Adipose tissue (tissue), 3 donors: ENCODE measurements around the gene ATXN3. TPM values are rescaled to one million over a fixed set of nuclear protein-coding genes. Genes with fewer than 3 reads are reported as not detected.
A peak's percentile ranks its signal among the peaks of the same experiment; 100 is the strongest.
"Not testable (repeated sequence)": the region's sequence is repeated elsewhere in the genome, so short reads cannot be mapped to it uniquely, and the experiment has no call there.

Experiments
- H3K27ac ChIP-seq: one replicate; pipeline ENCODE4 v1.5.1; 2013; ENCODE audit warnings: low read depth, low read length
- WGBS, 3 donors: extraction: QIAGEN DNeasy Blood & Tissue Kit; methylation state at CpG; one replicate each; pipeline ENCODE4 v1.1.7; 2013; 5-methylcytosine and 5-hydroxymethylcytosine counted together
- polyA plus RNA-seq, 3 donors: library from polyadenylated mRNA; stranded (reverse); fragments of 200-250 nt; gene quantifications; one replicate each; pipeline ENCODE4 v1.2.3, GENCODE V29; 2013
- donor health status: healthy with polysubstance abuse.
- donor health status: Bipolar disorder and iron deficiency.
- donor health status: healthy.

Gene ATXN3
- polyA plus RNA-seq, 3 donors, result 5.0 to 18.6 (median 11.1) TPM

GRCh38 chr14:92099802-92100201 lies 6.6 kb downstream of the ATXN3 start:
- H3K27ac ChIP-seq, result no peak overlapping the region

GRCh38 chr14:92093320-92093719 lies 13.1 kb downstream of the ATXN3 start:
- 47 to 52% (median 50%) methylated on average over 1 of the region's 1 CpG for WGBS, 3 donors

GRCh38 chr14:92088494-92088893 lies 17.9 kb downstream of the ATXN3 start:
- no peak overlapping the region for H3K27ac ChIP-seq
- WGBS, 3 donors, result 76 to 91% (median 87%) methylated on average over 5 of the region's 5 CpGs

More at GRCh38 chr14:92093320-92093719, 13.1 kb downstream of the ATXN3 start:
- H3K27ac ChIP-seq, result no peak overlapping the region

- no peak overlapping the region for H3K27ac ChIP-seq
Observed at GRCh38 chr14:92074555-92074954, 31.8 kb downstream of the ATXN3 start.

GRCh38 chr14:92058006-92058917 lies 48.1 kb downstream of the ATXN3 start:
- no peak overlapping the region for H3K27ac ChIP-seq
- 70 to 83% (median 79%) methylated on average over 9 of the region's 9 CpGs for WGBS, 3 donors

- no peak overlapping the region for H3K27ac ChIP-seq
- 84 to 88% (median 87%) methylated on average over 3 of the region's 3 CpGs for WGBS, 3 donors
Observed at GRCh38 chr14:92049781-92050180, 56.6 kb downstream of the ATXN3 start.

GRCh38 chr14:92049221-92049620 lies 57.2 kb downstream of the ATXN3 start:
- WGBS, 3 donors, result 96 to 99% (median 98%) methylated on average over 12 of the region's 12 CpGs
- not testable (repeated sequence) for H3K27ac ChIP-seq

- not testable (repeated sequence) for H3K27ac ChIP-seq
- WGBS, 3 donors, result 91 to 99% (median 92%) methylated on average over 7 of the region's 7 CpGs
Observed at GRCh38 chr14:92045904-92046303, 60.5 kb downstream of the ATXN3 start.

- H3K27ac ChIP-seq, result not testable (repeated sequence)
- WGBS, 3 donors, result 86 to 95% (median 87%) methylated on average over 2 of the region's 2 CpGs
Observed at GRCh38 chr14:92041766-92042165, 64.6 kb downstream of the ATXN3 start.

- WGBS, 3 donors, result 32 to 95% (median 93%) methylated on average over 9 to 10 of the region's 10 CpGs
- no peak overlapping the region for H3K27ac ChIP-seq
Observed at GRCh38 chr14:92041203-92041602, 65.2 kb downstream of the ATXN3 start.

- 0 to 2% (median 0%) methylated on average over 13 of the region's 13 CpGs for WGBS, 3 donors
- peak overlapping the region; percentile 86 for H3K27ac ChIP-seq
Observed at GRCh38 chr14:92040431-92041051, 65.8 kb downstream of the ATXN3 start.

GRCh38 chr14:92039719-92040430 lies 66.5 kb downstream of the ATXN3 start, which contains the start of gene TRIP11:
TRIP11 (minus strand) TSS chr14:92040059; CDS start chr14:92039685, 374 bp downstream.
- H3K27ac ChIP-seq, result peak within 1 kb of the TSS; percentile 86
- 0% methylated on average over 57 of the region's 57 CpGs for WGBS, 3 donors

- 0 to 1% (median 1%) methylated on average over 22 of the region's 22 CpGs for WGBS, 3 donors
- H3K27ac ChIP-seq, result peak overlapping the region; percentile 86
Observed at GRCh38 chr14:92039063-92039718, 67.2 kb downstream of the ATXN3 start.

- no peak overlapping the region for H3K27ac ChIP-seq
- WGBS, 3 donors, result 16 to 49% (median 38%) methylated on average over 3 of the region's 3 CpGs
Observed at GRCh38 chr14:92037989-92038388, 68.4 kb downstream of the ATXN3 start.

- no peak overlapping the region for H3K27ac ChIP-seq
- WGBS, 3 donors, result 19 to 81% (median 49%) methylated on average over 1 of the region's 1 CpG
Observed at GRCh38 chr14:92035890-92036289, 70.5 kb downstream of the ATXN3 start.

GRCh38 chr14:92033906-92034687 lies 72.3 kb downstream of the ATXN3 start:
- WGBS, 3 donors, result 37 to 93% (median 85%) methylated on average over 11 of the region's 11 CpGs
- no peak overlapping the region for H3K27ac ChIP-seq

GRCh38 chr14:92033433-92033832 lies 72.9 kb downstream of the ATXN3 start:
- no peak overlapping the region for H3K27ac ChIP-seq
- 65 to 98% (median 90%) methylated on average over 1 of the region's 1 CpG for WGBS, 3 donors
